H1 (cell line): ENCODE data around the gene PIGM.

Source experiments
- JUND ChIP-seq: IDR thresholded peaks from 2 replicates; pipeline ENCODE4 v1.6.1; 2011; ENCODE audit warnings: mild to moderate bottlenecking, improper control_type of control experiment, low read length
- KDM1A ChIP-seq: fragments of 200-600, 300-600 bp; sonication (generic); IDR thresholded peaks from 2 replicates; pipeline ENCODE4 v1.7.1; 2016; ENCODE audit warnings: mild to moderate bottlenecking, low read length, borderline replicate concordance
- KDM4A ChIP-seq: IDR thresholded peaks from one replicate; pipeline ENCODE4 v1.7.1; 2012; ENCODE audit warnings: low read depth, mild to moderate bottlenecking, moderate library complexity, low read length, inconsistent platforms; ENCODE audit not compliant: severe bottlenecking
- POLR2AphosphoS5 ChIP-seq: IDR thresholded peaks from 2 replicates; pipeline ENCODE4 v1.6.1; 2011; ENCODE audit warnings: low read depth, low read length
- RAD21 ChIP-seq, 2 experiments: IDR thresholded peaks in 1 of 2; conservative IDR thresholded peaks in 1 of 2; 2 replicates each; pipeline ENCODE4 v1.6.1; 2011; ENCODE audit warnings: low read depth in 2 of 2, low read length in 2 of 2, improper control_type of control experiment in 1 of 2, inconsistent platforms in 1 of 2, mild to moderate bottlenecking in 1 of 2, moderate library complexity in 1 of 2
- RNF2 ChIP-seq: fragments of 200-900, 300-1000 bp; sonication (generic); IDR thresholded peaks from 2 replicates; pipeline ENCODE4 v1.7.1; 2016; ENCODE audit warnings: borderline replicate concordance, low read depth, mild to moderate bottlenecking, antibody characterized with exemption, low read length; ENCODE audit not compliant: poor library complexity, severe bottlenecking; ENCODE audit errors: missing control alignments
- SUZ12 ChIP-seq: fragments of 200-600 bp; sonication (generic); IDR thresholded peaks from 2 replicates; pipeline ENCODE4 v1.6.1; 2012; ENCODE audit warnings: mild to moderate bottlenecking, inconsistent platforms, low read length, moderate library complexity, mixed read lengths
- TF ChIP-seq, protein P1 (sequence below), 3 experiments: IDR thresholded peaks; 1 replicate in 2 of 3; 2 replicates in 1 of 3; pipeline versions ENCODE4 v1.5.1 to v1.6.1; 2011; ENCODE audit warnings: low read length in 3 of 3, mild to moderate bottlenecking in 3 of 3, inconsistent platforms in 2 of 3, low read depth in 1 of 3, moderate library complexity in 1 of 3; ENCODE audit not compliant: insufficient read depth in 1 of 3; ENCODE audit errors: control extremely low read depth in 1 of 3

DNA sequence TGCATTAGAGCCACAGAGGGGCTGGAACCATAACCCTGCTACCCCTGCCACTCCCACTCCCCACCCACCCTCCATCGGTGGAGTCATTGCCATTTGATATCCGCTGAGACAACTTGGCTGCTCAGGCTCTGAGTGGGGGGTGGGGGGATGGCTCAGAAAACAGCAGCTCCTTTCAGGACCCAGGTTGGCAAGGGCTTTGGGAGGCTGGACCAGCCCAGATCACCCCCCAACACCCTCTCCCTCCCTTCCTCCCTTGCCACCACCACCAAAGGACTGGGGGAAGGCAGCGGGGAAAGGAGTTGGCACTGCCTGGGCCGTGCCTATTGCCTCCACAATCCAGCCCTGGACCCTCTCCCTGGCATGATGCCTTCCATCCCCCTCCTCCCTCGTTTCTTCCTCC lies 36.4 kb upstream of the PIGM start:
- no peak for TF ChIP-seq SUZ12
- TF ChIP-seq RAD21 (IDR thresholded peaks at IDR 0.05 in 1 of 2, conservative IDR thresholded peaks at IDR 0.05 in 1 of 2; ENCODE audit: low read depth in 2 of 2, low read length in 2 of 2): no peak
- no peak for TF ChIP-seq KDM1A
- TF ChIP-seq POLR2AphosphoS5: no peak
- TF ChIP-seq RNF2: no peak
- TF ChIP-seq, protein P1, sequence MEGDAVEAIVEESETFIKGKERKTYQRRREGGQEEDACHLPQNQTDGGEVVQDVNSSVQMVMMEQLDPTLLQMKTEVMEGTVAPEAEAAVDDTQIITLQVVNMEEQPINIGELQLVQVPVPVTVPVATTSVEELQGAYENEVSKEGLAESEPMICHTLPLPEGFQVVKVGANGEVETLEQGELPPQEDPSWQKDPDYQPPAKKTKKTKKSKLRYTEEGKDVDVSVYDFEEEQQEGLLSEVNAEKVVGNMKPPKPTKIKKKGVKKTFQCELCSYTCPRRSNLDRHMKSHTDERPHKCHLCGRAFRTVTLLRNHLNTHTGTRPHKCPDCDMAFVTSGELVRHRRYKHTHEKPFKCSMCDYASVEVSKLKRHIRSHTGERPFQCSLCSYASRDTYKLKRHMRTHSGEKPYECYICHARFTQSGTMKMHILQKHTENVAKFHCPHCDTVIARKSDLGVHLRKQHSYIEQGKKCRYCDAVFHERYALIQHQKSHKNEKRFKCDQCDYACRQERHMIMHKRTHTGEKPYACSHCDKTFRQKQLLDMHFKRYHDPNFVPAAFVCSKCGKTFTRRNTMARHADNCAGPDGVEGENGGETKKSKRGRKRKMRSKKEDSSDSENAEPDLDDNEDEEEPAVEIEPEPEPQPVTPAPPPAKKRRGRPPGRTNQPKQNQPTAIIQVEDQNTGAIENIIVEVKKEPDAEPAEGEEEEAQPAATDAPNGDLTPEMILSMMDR (IDR thresholded peaks at IDR 0.05; ENCODE audit: control extremely low read depth in 1 of 3, insufficient read depth in 1 of 3, low read depth in 1 of 3, low read length in 3 of 3): no peak
- no peak for TF ChIP-seq KDM4A
- TF ChIP-seq JUND: no peak
